NK-92 (cell line): ENCODE measurements around the gene WDR48.

Experiments
- DNase-seq: peaks from one replicate; lab custom pipeline; 2025; ENCODE audit not compliant: unreplicated experiment; lab: John Stamatoyannopoulos, UW

WDR48 gene

DNA sequence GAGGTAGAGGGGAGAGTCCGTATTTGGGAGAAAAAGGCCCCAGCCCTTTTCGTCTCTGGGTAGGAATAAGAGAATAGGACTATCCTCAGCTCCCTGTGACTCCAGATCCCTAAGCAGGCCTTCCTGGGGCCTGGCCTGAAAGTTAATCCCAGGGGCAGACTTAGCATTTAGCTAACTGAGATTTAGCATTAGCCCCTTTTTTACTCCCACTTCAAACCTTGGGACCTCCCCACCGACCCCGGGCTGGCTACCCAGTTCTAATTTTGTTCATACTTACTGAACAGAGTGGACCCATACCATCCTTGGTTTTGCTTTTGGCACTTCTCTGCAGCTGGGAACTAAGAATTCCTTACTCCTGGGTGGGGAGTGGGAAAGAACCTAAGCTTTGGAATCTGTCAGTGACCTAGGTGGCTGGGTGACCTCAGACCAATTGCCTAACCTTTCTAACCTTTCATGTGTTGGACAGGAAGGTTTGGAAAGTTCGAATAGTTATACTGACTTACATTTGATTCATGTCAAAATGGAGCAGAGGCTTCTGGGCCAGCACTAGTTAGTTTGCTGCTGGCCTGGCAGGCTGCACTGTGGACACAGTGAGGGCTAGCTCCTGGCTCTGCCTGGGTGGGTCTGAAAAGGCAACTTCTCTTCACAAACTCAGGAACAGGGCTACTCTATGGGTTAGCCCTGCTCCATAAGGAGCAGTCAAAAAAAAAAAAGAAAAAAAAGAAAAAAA, 67.3 kb downstream of the WDR48 start:
- DNase-seq, result no peak

DNA sequence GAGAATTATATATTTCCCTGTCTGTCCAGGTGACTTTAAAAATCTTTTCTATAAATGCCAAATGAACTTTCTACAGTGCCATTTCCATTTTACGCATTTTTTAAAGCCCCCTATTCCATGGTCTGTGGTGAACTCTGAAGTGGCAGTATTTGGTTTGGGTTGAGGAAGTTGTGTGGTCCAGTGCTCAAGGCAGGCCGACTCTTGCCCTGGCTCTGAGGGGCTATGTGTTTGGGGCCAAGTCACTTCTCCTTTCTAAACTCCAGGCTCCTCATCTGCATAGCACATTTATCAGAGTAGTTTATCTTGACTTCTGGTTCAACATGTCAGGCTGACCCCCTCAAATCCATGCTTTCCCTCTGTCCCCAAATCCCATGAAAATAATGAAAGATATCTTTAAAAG, 69.8 kb downstream of the WDR48 start:
- DNase-seq, result no peak

DNA sequence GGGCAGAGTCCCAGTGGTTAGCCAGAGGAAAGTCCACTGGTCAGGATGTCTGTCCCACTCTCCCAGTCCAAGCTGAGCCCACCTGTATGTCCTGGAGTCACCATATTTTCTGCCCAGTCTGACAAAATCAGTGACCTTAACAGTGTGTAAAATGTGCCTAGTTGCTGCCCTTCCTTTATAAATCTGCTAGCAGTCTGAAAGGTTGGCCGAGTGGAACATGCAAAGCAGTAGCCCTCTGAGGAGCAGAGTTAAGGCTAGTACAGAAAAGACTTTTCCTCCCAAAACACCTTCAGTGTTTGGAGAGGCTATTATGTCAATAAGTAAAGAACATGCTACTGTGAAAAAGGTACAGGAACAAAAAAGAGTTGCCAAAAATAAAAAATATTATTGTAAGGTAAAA, 71.0 kb downstream of the WDR48 start:
- DNase-seq, result no peak

DNA sequence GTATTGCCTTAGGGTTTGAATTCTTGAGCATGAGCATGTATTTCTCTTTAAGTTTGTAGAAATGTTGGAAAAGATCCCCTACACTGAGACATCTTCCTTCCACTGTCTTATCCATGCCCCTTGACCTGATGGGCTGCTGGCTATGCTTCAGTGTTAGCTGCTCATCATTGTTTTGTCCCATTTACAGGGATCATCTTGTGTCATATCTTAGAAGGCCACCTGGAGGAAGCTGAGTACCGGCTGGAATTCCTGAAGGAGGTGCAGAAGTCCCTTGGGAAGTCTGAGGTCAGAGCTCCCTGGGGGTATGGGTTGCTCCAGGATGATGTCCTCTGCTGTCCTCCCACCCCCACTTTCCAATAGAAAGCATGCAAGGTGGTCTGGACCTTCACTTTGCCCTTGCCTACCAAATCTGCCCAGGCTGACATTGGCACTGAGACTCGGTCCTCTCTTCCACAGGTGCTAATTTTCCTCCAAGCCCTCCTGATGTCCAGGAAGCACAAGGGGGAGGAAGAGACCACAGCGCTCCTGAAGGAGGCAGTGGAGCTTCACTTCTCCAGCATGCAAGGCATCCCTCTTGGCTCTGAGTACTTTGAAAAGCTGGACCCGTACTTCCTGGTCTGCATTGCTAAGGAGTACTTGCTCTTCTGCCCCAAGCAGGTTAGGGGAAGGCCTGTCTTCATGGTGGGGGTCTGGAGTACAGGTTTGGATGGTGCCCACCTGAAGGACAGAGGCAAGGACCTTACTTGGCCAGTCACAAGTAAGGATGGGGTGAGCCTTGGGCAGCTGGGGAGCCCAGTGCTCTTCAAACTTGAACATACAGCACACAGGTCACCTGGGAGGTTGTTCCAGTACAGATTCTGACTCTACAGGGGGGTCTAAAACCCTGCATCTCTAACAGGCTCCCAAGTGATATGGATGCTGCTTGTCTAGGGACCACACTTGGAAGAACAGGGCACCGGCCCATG, 73.3 kb downstream of the WDR48 start:
- DNase-seq, result no peak

DNA sequence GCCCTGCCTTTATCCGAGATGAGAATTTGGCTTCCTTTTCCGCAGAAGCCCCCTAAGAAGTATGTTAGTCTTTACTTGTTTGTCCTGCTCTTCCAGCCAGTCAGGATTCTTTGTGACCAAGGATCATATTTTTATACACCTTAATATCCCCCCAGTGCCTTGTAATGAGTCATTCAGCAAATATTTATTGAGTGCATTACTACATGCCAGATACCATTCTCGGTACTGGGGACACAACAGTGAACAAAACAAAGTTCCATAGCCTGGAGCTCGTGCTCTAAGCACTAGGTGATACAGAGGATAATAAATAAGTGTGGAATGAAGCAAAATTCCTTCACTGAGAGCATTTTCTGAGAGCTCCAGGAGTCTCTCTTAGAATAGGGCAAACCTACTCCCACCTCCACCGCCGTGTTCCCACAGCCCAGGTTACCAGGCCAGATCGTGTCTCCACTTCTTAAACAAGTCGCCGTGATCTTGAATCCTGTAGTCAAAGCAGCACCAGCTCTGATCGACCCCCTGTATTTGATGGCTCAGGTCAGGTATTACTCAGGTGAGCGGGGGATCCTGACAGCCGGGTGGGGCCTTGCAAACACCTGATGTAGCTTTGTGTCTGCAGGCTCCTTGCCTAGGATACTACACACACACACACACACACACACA, 74.2 kb downstream of the WDR48 start:
- no peak for DNase-seq

DNA sequence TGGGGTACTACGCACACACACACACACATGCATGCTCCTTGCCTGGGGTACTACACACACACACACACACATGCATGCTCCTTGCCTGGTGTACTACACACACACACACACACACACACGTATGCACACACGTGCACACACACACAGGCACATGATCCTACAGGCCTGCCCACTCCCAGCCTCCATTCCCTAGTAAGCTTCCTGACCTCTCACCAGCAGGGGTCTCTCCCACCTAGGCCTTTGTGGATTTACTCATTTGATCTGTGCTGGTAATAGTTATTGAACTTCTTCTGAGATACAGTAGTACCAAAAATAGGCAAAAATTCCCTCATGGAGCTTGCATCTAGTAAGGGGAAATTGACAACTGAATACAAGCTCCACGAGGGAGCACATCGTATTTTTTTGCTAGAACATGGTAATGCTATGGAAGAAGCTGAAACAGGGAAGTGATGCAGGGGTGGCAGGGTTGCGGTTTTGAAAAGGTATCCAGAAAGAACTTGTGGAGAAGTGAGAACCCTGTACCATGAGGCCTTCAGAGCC, 74.8 kb downstream of the WDR48 start:
- DNase-seq, result no peak

DNA sequence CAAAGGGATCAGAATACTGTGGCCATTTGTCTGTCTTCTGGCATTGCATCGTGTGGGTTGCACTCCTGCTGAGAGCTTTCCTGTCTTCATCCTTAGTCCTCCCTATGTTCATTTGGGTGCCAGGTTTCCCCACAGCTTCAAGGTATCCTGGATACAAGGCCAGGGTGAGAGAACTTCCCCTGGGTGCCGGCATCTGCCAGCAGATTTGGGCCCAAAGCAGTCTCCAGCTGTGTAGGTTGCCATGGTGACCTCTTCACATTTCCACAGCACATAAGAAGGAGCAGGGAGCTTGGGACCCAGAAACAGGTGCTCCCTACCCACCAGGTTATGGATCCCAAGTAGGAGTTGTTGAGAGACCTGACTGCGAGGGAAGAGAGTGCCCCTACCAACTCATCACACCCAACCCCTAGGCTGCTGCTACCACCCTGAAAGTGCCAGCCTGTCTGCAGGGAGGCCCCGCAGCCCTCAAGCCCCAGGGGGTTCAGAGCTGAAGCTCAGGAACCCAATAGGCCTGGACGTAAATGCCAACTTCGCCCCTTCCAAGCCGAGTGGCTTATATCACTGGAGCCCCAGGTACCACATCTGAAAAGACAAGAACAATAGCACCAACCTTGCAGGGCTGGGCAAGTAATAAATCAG, 75.6 kb downstream of the WDR48 start:
- no peak for DNase-seq

DNA sequence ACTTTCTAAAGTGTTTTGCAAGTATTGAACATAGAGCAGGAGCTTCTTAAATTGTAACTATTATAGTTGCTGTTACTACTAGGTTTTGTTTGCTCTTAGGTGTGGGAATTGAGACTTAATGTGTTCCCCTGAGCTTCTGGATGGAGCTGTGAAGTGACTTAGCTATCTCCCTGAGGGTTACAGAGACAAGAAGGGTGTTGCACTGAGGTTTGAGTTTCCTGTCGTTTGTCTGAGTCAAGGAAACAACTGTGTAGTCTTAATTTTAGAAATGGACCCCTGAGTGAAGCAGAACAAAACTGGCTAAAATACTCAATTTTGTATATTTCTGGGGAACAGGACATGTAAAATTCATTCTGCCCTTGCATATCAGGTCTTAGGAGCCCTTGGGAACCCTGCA, 76.1 kb downstream of the WDR48 start:
- no peak for DNase-seq

DNA sequence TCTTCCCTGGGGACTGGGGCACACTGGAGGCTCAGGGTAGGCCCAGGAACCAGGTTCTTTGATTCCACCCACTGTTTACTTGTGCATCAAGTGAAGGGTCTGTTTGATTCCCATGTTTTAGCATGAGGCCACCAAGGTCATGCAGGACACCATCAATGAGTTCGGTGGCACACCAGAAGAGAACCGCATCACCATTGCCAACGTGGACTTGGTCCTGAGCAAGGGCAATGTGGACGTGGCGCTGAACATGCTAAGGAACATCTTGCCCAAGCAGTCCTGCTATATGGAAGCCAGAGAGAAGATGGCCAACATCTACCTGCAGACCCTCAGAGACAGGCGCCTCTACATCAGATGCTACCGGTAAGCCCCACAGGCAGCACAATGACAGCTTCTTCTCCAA, 77.1 kb downstream of the WDR48 start:
- DNase-seq, result no peak

DNA sequence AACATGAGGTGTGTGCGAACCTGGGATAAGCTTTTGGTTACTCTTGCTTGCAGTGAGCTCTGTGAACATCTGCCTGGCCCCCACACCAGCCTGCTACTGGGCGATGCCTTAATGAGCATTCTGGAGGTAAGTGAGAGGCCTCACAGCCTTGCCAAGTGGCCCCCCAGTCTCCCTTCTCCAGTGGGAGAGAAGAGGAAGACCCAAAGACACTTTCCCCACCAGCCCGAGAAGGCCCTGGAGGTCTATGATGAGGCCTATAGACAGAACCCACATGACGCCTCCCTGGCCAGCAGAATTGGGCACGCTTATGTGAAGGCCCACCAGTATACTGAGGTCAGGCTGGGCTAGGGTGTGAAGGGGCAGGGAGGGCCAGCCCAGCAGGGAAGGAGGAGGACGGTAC, 78.2 kb downstream of the WDR48 start:
- no peak for DNase-seq

DNA sequence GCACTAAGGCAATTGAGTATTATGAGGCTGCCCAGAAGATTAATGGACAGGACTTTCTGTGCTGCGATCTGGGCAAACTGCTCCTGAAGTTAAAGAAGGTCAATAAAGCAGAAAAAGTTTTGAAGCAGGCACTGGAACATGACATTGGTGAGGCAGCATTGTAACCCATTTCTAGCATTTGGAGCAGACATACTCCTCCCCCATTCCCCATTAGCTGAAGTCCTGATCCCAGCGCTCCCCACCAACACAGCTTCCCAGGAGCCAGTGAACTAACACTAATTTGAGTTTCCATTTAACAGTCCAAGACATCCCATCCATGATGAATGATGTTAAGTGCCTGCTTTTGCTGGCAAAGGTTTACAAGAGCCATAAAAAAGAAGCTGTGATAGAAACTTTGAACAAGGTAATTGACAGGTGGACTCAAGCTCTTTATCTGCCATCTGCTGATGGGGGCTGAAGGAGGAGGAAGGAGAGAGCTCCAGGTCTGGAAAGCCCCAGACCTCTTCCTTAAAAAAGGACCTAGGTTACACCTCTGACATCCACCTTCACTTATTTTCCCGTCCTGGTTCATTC, 79.0 kb downstream of the WDR48 start:
- no peak for DNase-seq

DNA sequence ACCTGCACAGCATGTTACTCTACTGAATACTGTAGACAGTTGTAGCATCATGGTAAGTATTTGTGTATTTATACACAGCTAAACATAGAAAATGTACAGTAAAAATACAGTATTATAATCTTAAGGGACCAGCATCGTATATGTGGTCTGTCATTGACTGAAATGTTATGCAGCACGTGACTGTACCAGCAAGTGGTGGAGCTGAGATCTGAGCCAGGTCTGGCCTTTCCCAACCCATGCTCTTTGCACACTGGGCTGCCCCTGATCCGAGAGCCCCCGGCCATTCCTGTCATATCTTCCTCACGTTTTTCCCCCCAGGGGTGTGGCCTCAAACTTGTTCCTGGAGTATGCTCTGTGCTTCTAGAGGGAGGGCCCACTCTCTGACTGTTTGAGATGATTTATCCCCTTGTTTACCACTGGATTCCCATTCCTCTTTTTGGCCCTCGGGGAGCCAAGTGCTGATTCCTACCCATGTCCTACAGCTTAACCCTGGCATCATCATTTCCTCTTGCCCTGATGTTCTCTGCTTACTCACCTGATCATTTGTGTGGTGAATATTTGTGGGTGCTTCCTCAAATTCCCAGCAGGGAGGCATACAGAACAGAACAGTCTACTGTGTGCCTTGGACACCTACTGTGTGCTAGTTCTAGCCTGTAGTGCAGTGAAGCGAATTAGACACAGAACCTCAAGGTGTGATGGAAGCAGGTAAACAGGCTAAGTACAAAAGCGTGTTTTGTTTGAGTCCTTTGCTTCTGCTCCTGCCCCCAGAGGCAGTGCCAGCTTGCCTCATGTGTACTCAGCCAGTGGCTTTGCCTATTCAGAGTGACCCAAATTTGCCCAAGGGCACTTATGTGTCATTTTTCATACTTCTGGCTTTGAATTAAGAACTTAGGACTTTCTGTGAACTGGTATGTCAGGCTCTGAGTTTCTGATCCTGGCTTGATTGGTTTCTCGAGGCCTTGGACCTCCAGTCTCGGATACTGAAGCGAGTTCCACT, 80.6 kb downstream of the WDR48 start:
- no peak for DNase-seq

DNA sequence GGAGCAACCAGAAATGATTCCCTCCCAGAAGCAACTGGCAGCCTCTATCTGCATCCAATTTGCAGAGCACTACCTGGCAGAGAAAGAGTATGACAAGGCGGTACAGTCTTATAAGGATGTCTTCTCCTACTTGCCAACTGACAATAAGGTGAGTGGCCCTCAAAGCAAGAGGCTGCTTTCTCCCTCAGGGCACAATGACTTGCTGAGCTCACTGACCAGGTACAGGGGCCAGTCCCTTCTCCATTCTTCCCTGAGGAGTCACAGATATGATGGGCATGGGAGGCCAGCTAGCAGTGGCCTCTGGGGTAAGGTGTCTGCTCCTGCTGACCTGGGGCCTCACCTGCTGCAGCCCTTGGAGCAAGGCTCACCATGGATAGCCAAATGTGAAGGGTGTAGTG, 81.3 kb downstream of the WDR48 start:
- DNase-seq, result no peak

DNA sequence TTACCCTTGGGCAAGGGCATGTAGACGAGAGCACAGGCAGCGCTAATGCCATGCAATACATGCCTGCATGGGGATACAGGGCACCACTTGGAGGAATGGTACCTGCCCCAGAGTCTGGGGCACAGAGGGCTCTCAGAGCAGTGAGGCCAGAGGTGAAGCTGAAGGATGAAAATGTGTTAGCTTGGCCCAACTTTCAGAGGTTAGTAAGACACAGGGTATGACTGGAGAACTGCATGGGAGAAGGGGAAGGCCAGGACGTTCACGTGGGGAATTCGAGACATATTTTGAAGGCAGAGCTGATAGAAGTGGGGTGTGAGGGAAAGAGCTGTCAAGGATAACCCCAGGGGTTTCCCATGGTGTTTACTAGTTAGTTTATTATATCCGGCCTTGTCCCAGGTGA, 82.0 kb downstream of the WDR48 start:
- no peak for DNase-seq

DNA sequence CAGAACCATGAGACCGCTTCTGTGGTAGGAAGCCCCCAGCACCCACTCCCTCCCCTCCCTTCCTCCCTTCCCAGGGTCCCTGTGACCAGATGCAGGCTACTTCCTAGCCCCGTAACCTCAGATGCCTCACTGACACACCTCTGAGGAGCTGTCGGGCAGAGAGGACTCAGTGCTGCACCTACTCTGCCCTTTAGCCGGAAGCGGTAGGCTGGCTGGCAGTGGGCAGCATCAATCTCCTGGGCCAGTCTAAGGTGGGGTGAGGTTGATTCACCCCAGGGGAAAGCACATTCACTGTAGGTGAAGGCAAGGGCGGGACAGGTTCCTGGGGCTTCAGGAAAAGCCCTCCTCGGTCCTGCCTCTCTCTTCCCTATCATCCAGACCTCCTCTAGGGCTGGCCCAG, 82.5 kb downstream of the WDR48 start:
- DNase-seq, result no peak

DNA sequence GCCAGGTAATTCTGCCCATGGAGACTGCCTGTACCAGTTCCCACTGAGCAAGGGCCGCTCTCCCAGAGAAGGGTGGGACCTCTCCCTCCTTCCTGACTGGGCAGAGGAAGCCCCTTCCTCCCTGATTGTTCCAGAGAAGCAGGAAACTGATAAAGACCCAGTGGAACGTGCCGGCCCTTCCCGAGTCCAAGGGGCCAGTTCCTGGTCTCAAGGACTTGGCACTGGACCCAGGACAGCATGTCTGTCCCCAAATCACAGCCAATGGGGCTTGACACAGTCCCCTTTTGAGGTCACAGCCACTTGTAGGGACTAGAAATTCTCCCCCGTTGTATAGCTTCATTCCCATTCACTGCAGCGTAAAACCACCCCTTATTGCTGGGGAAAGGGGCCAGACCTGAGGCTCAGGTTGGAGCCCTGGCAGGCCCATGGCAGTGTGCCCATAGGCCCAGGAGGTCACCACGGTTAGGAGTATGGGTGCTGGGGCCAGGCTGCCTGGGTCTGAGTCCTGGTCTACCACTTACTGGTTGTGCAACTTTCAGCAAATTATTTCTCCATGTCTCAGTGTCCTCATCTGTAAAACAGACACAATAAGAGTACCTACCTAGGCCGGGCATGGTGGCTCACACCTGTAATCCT, 83.5 kb downstream of the WDR48 start:
- no peak for DNase-seq

DNA sequence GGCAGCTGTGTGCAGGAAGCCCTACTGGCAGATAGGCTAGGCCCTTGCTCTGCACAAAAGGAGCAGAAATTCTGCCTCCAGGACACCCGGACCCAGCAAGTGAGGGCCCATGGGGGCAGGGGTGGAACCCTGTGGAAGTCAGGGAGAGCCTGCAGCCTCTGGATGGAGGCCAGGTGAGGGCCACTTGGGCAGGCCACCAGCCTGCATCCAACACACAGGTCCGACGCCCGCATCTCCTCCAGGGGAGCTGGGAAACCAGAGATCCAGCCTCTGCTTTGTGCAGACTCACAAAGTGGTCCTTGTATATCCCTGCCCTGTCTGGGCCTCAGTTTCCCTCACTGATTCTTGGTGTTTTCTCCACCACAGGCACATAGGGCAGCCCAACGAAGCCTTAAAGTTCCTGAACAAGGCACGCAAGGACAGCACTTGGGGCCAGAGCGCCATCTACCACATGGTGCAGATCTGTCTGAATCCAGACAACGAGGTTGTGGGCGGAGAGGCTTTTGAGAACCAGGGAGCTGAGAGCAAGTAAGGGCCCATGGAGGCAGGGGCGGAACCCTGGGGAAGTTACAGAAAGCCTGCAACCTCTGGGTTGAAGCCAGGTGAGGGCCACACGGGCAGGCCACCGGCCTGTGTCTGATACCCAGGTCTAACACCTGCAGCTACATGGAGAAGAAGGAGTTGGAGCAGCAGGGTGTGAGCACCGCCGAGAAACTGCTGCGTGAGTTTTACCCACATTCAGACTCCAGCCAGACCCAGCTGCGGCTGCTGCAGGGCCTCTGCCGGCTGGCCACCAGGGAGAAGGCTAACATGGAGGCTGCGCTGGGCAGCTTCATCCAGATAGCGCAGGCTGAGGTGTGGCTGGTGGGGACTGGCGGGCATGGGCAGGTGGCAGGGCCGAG, 85.0 kb downstream of the WDR48 start:
- no peak for DNase-seq

DNA sequence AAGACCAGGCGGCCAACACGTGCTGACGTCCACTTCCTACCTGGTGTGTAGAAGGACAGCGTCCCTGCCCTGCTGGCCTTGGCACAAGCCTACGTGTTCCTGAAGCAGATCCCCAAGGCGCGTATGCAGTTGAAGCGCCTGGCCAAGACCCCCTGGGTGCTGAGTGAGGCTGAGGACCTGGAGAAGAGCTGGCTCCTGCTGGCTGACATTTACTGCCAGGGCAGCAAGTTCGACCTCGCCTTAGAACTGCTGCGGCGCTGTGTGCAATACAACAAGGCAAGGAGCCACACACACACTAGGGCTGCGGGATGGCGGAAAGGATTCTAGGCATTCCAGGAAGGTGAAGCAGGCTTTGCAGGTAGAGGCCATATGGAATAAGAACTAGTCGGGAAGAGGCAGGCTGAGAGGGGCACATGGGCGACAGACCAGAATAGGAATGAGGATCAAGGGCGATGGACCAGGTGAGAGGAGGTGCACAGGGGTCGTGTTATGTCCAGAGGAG, 85.7 kb downstream of the WDR48 start:
- no peak for DNase-seq
